SK-N-SH (cell line): ENCODE results near the gene PHC2.

Experiments used
- EZH2phosphoT487 ChIP-seq: fragments of 200-600 bp; sonication (generic); IDR thresholded peaks from 2 replicates; pipeline ENCODE4 v1.6.1; 2017; ENCODE audit warnings: low read depth, mixed run types, mild to moderate bottlenecking, antibody characterized with exemption, moderate library complexity, borderline replicate concordance
- FOXM1 ChIP-seq: IDR thresholded peaks from 2 replicates; pipeline ENCODE4 v1.4.0; 2012; ENCODE audit warnings: low read depth, mild to moderate bottlenecking
- GABPA ChIP-seq: IDR thresholded peaks from 2 replicates; pipeline ENCODE4 v1.4.0; 2012; ENCODE audit warnings: low read depth, mild to moderate bottlenecking
- JUND ChIP-seq: IDR thresholded peaks from 2 replicates; pipeline ENCODE4 v1.4.0; 2012
- POLR2AphosphoS5 ChIP-seq: IDR thresholded peaks from 2 replicates; pipeline ENCODE4 v1.6.1; 2012; ENCODE audit warnings: low read depth, low read length
- TF ChIP-seq, protein P1 (sequence below): fragments of 200-600 bp; sonication (generic); IDR thresholded peaks from 2 replicates; pipeline ENCODE4 v1.6.1; 2017; ENCODE audit warnings: antibody characterized with exemption, mild to moderate bottlenecking, moderate library complexity
- TF ChIP-seq, protein P2 (sequence below): fragments of 150-350 bp; IDR thresholded peaks from 2 replicates; pipeline ENCODE4 v1.6.1; 2017; ENCODE audit warnings: antibody characterized with exemption, low read length, low read depth, borderline replicate concordance
- TF ChIP-seq, protein P3 (sequence below): IDR thresholded peaks from 2 replicates; pipeline ENCODE4 v1.6.1; 2012; ENCODE audit warnings: mild to moderate bottlenecking, low read depth, low read length, moderate library complexity

DNA sequence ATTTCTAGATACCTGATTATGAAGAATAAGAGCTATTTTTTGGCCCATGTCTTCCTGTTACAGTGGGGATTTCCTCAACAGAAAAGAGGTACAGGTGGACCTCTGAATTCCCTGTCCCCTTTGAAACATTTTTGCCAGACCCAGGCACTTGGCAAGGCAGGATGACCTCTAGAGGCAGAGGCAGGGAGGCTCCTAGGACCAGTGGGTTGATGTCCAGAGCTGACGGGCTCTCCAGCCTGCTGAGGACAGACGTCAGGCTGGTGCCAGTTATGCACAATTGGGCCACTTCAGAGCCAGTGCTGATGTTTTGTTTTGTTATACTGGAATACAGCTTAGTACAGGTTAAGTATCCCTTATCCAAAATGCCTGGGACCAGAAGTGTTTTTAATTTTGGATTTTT is 91.5 kb downstream of the PHC2 start:
- TF ChIP-seq, protein P1, sequence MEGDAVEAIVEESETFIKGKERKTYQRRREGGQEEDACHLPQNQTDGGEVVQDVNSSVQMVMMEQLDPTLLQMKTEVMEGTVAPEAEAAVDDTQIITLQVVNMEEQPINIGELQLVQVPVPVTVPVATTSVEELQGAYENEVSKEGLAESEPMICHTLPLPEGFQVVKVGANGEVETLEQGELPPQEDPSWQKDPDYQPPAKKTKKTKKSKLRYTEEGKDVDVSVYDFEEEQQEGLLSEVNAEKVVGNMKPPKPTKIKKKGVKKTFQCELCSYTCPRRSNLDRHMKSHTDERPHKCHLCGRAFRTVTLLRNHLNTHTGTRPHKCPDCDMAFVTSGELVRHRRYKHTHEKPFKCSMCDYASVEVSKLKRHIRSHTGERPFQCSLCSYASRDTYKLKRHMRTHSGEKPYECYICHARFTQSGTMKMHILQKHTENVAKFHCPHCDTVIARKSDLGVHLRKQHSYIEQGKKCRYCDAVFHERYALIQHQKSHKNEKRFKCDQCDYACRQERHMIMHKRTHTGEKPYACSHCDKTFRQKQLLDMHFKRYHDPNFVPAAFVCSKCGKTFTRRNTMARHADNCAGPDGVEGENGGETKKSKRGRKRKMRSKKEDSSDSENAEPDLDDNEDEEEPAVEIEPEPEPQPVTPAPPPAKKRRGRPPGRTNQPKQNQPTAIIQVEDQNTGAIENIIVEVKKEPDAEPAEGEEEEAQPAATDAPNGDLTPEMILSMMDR, result no peak
- TF ChIP-seq JUND, result no peak
- TF ChIP-seq, protein P2, sequence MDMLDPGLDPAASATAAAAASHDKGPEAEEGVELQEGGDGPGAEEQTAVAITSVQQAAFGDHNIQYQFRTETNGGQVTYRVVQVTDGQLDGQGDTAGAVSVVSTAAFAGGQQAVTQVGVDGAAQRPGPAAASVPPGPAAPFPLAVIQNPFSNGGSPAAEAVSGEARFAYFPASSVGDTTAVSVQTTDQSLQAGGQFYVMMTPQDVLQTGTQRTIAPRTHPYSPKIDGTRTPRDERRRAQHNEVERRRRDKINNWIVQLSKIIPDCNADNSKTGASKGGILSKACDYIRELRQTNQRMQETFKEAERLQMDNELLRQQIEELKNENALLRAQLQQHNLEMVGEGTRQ, result no peak
- TF ChIP-seq, protein P3, sequence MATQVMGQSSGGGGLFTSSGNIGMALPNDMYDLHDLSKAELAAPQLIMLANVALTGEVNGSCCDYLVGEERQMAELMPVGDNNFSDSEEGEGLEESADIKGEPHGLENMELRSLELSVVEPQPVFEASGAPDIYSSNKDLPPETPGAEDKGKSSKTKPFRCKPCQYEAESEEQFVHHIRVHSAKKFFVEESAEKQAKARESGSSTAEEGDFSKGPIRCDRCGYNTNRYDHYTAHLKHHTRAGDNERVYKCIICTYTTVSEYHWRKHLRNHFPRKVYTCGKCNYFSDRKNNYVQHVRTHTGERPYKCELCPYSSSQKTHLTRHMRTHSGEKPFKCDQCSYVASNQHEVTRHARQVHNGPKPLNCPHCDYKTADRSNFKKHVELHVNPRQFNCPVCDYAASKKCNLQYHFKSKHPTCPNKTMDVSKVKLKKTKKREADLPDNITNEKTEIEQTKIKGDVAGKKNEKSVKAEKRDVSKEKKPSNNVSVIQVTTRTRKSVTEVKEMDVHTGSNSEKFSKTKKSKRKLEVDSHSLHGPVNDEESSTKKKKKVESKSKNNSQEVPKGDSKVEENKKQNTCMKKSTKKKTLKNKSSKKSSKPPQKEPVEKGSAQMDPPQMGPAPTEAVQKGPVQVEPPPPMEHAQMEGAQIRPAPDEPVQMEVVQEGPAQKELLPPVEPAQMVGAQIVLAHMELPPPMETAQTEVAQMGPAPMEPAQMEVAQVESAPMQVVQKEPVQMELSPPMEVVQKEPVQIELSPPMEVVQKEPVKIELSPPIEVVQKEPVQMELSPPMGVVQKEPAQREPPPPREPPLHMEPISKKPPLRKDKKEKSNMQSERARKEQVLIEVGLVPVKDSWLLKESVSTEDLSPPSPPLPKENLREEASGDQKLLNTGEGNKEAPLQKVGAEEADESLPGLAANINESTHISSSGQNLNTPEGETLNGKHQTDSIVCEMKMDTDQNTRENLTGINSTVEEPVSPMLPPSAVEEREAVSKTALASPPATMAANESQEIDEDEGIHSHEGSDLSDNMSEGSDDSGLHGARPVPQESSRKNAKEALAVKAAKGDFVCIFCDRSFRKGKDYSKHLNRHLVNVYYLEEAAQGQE, result no peak
- no peak for TF ChIP-seq POLR2AphosphoS5
- no peak for TF ChIP-seq GABPA
- no peak for TF ChIP-seq EZH2phosphoT487
- TF ChIP-seq FOXM1, result no peak
